ENCODE results near the gene SAP30BP. TPM values are rescaled to one million over a fixed set of nuclear protein-coding genes. Genes with fewer than 3 reads are reported as not detected.

SAP30BP gene
- total and polyA plus RNA-seq, 10 of the 15 experiments (the other 5 are each of a cell fraction or from before 2014, with no cell fraction given): 57.9 to 166 (median 94.5) TPM

DNA sequence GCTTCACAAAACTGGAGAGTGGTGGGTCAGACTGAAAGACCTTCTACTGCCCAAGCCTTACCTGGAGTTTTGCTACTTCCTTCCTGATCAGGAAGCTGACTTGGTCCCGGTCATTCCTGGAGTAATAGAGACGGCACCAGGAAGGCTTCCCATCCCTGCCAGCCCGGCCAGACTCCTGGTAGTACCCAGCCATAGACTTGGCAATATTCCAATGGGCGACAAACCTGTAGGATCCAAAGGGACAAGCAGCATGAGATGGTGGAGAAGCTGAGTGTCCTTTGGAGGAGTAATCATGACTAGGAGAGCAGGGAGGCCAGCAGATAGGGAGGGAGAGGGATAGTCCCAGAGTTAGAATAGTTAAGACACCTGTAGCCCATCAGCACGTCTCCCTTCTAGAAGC is 8.9 kb upstream of the SAP30BP start:
- DNase-seq (ENCODE audit: low read depth, low spot score): no peak
- no peaks in the 10 kb centered on the region for H3K9me3 ChIP-seq (replicated peaks; ENCODE audit: control insufficient read depth, insufficient read depth, low read length)
- SMC1A ChIA-PET (ENCODE audit: uncharacterized antibody, unreplicated experiment): interaction anchor here (1.1 to 1.8 kb wide), 3 partner anchors 8 to 90 kb away, joined by 4 to 8 read pairs (median 5); partner anchors contain the start of gene RECQL5
- H3K79me2 ChIP-seq (ENCODE audit: control insufficient read depth, insufficient read depth, low read length): no peaks in the 10 kb centered on the region
- WGBS (ENCODE audit: insufficient coverage, insufficient replicate concordance, low lambda C conversion rate, missing lambda C conversion rate): 93% methylated on average over 5 of the region's 5 CpGs
- 0 out of 2 replicates have a peak, but pooled peaks cover under 1% of the 10 kb centered on the region for H3K4me1 ChIP-seq (ENCODE audit: control insufficient read depth, insufficient read depth, low read length)
- CTCF ChIA-PET: interaction anchor here (0.9 to 19.5 kb wide), 5 partner anchors 13 to 90 kb away, joined by 4 to 349 read pairs (median 5); partner anchors contain the start of gene SMIM5
- H3K36me3 ChIP-seq (ENCODE audit: control insufficient read depth in 2 of 2, insufficient read depth in 2 of 2, low read length in 1 of 2): peaks cover 3 to 16% of the 10 kb centered on the region in 2 experiments
- H4K20me1 ChIP-seq (ENCODE audit: control insufficient read depth, insufficient read depth): no peaks in the 10 kb centered on the region
- no peaks in the 10 kb centered on the region for H3K27me3 ChIP-seq (replicated peaks in 1 of 2; ENCODE audit: control insufficient read depth in 2 of 2, insufficient read depth in 2 of 2, low read length in 1 of 2)
- H2AFZ ChIP-seq (ENCODE audit: control insufficient read depth, low read depth, low read length): no peak overlapping the region
- H3K9ac ChIP-seq (ENCODE audit: control insufficient read depth, insufficient read depth, low read length): no peak overlapping the region
- no peak overlapping the region for H3K27ac ChIP-seq (ENCODE audit: control insufficient read depth, insufficient read depth)
- RAD21 ChIA-PET (ENCODE audit: unreplicated experiment): interaction anchor here (1.2 to 5.6 kb wide), 3 partner anchors 8 to 90 kb away, joined by 4 to 30 read pairs (median 4); partner anchors contain the start of genes RECQL5 and SMIM5
- TF ChIP-seq NFYA (IDR thresholded peaks at IDR 0.05; ENCODE audit: borderline replicate concordance, low read depth, low read length) (no peak), HDGF (IDR thresholded peaks at IDR 0.05) (no peak)
- TF ChIP-seq, protein P1, sequence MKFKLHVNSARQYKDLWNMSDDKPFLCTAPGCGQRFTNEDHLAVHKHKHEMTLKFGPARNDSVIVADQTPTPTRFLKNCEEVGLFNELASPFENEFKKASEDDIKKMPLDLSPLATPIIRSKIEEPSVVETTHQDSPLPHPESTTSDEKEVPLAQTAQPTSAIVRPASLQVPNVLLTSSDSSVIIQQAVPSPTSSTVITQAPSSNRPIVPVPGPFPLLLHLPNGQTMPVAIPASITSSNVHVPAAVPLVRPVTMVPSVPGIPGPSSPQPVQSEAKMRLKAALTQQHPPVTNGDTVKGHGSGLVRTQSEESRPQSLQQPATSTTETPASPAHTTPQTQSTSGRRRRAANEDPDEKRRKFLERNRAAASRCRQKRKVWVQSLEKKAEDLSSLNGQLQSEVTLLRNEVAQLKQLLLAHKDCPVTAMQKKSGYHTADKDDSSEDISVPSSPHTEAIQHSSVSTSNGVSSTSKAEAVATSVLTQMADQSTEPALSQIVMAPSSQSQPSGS (IDR thresholded peaks at IDR 0.05; ENCODE audit: low read length): no peak
- TF ChIP-seq, protein P2, sequence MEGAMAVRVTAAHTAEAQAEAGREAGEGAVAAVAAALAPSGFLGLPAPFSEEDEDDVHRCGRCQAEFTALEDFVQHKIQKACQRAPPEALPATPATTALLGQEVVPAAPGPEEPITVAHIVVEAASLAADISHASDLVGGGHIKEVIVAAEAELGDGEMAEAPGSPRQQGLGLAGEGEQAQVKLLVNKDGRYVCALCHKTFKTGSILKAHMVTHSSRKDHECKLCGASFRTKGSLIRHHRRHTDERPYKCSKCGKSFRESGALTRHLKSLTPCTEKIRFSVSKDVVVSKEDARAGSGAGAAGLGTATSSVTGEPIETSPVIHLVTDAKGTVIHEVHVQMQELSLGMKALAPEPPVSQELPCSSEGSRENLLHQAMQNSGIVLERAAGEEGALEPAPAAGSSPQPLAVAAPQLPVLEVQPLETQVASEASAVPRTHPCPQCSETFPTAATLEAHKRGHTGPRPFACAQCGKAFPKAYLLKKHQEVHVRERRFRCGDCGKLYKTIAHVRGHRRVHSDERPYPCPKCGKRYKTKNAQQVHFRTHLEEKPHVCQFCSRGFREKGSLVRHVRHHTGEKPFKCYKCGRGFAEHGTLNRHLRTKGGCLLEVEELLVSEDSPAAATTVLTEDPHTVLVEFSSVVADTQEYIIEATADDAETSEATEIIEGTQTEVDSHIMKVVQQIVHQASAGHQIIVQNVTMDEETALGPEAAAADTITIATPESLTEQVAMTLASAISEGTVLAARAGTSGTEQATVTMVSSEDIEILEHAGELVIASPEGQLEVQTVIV (IDR thresholded peaks at IDR 0.05; ENCODE audit: borderline replicate concordance, partially characterized antibody): no peak
- TF ChIP-seq, protein P3, sequence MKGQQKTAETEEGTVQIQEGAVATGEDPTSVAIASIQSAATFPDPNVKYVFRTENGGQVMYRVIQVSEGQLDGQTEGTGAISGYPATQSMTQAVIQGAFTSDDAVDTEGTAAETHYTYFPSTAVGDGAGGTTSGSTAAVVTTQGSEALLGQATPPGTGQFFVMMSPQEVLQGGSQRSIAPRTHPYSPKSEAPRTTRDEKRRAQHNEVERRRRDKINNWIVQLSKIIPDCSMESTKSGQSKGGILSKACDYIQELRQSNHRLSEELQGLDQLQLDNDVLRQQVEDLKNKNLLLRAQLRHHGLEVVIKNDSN (IDR thresholded peaks at IDR 0.05; ENCODE audit: borderline replicate concordance, extremely low read length, insufficient read depth, low read depth, low read length): no peak
- no peak overlapping the region for H3K4me2 ChIP-seq (ENCODE audit: control insufficient read depth, insufficient read depth)
- no peak for ATAC-seq
- POLR2A ChIA-PET: interaction anchor here (0.6 to 1.2 kb wide), 3 partner anchors 12 to 126 kb away, joined by 3 to 4 read pairs (median 3); partner anchors contain the start of gene UNK
- no peak for FAIRE-seq
- intact Hi-C loops (cut with micrococcal nuclease; ENCODE audit: unreplicated experiment) (no loop called here), in situ Hi-C loops (cut with MboI) (no loop called here)
- no peak overlapping the region for H3K4me3 ChIP-seq
- BruUV-seq (replicated peaks): no TSS peak
